ENCODE data around the gene CPEB4.
A peak's percentile ranks its signal among the peaks of the same experiment; 100 is the strongest.

The CPEB4 gene

DNA sequence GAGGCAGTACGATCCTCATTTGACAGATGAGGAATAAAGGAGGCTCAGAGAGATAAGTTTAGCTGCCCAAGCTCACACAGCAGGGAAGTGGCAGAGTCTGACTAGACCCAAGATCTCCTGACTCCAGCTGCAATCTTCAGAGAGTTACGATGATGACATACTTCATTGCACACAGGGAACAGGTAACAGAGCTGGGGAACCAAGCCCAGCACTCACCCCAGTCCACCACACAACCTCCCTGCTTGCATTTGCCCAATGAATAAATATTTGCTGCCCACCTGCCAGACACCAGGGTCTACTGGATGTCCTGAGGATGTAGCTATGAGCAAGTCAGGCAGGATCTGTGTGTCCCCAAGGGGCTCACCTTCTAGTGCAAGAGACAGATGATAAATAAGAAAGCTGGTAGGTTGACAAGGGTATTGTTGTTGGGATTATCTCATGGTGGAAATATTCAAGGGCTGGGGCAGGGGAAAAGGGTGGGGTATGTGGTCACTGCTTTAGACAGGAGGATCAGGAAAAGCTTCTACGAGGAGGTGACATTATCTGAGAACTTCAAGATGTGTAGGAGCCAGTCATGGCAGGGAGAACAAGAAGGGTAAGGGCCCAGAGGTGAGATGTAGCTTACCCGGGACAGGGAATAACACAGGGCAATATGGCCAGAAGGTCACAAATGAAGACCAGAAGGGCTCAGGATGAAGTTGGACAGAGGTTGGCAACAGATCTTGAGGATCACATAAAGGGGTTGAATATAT lies 28.6 kb upstream of the CPEB4 start:
- no peak for DNase-seq

DNA sequence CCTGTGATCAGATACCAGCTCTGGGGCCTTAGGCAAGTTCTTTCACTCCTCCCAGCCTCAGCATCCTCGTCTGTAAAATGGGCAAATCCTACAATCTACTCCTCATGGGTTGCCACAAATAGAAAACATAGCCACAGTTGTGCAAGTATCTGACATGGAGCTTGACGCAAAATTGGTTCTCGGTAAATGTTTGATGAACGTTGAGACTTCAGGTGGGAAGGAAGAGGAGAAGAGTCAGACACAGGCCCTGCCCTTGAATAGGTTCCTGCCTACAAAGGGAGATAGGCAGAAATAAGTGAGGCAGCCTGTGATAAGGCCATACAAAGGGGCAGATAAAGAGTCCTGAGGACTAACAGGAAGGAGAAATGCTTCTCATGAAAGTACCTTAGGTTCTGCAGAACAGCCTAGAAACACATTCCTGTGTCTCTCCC lies 26.1 kb upstream of the CPEB4 start:
- DNase-seq: no peak

DNA sequence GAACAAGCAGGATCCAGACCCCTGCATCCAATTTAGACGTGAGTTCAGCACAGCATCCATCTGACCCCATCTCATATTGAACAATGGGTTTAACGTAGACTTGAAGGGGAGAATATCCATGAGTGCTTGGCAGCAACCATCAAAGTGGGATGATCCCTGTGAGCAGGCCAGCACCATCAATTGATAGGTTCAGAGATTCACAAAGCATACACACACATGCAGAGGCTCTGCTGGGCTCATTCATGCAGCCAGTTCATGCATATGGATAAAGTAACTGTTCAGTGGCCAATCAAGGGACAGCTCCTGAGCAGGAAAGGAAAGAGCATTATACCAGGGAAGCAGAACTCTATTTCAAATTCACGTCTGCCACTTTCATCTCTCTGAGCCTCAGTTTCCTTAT lies 24.8 kb upstream of the CPEB4 start:
- DNase-seq: no peak

DNA sequence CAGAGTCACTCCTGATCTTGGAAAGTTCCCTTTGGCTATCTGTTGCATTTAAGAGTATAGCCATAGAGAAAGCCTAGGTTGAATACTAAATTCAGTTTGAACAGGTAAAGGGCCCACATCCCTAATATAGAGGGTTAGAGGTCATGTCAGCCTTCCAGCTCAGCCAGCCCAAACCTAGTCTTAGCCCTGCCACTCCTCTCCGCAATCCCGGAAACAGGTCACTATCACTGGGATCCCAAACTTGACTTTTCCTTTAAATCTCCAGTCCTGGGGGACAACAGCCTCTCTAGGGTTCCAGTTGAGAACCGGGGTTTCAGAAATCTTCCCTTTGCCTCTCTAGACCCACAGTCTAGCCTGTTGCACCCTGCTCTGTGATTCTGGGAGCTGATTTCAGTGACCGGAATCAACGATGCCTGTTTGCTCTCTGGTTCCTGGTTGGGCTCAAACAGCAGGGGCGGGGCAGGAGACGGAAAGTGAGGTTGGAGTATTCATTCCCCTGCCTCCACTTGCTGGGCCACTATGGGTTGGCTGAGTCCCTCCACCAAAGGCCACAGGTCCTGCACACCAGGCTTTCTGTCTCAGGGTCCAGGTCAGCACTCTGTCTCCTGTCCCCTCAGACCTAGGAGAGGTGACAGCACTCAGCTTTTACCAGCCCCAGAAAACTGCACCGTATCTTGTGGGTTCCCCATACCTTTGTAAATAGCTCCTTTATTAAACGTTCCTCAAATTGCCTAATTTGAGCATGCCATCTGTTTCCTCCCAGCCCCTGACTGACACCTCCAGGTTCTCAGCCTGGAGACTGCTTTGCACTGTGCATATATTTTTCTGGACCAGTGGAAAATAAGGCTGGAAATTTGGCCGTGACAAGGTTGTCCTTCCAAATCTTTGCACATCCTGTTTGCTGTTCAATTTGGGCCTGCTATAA lies 23.8 kb upstream of the CPEB4 start:
- no peak for DNase-seq

DNA sequence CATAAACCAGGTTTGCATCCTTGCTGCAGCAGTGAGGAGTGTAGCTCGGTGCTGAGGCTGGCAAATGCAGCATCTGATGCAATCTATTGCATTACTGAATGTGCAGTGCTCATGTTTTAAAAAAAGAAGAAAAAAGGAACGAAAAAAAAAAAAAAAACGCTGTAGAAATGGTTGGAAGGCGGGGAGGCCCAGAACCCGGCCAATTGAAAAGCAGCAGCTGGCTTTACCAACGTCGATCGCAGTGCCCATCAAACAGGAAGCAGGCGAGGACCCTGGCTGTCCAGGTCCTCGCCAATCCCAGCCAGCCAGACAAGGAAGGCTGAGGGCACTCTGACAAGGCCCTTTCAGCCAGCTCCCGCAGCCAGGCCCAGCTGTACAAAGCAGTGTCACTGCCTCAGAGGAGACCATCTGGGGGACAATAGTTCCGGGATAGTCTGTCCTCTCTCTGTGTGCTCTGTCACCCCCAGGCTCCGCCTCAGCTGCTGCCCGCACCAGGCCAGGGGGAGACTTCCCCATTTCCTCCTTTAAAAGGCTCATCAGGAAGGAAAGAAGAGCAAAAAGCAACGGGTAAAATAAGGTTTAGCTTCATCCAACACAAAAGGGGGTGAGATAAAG lies 21.8 kb upstream of the CPEB4 start:
- DNase-seq: no peak

DNA sequence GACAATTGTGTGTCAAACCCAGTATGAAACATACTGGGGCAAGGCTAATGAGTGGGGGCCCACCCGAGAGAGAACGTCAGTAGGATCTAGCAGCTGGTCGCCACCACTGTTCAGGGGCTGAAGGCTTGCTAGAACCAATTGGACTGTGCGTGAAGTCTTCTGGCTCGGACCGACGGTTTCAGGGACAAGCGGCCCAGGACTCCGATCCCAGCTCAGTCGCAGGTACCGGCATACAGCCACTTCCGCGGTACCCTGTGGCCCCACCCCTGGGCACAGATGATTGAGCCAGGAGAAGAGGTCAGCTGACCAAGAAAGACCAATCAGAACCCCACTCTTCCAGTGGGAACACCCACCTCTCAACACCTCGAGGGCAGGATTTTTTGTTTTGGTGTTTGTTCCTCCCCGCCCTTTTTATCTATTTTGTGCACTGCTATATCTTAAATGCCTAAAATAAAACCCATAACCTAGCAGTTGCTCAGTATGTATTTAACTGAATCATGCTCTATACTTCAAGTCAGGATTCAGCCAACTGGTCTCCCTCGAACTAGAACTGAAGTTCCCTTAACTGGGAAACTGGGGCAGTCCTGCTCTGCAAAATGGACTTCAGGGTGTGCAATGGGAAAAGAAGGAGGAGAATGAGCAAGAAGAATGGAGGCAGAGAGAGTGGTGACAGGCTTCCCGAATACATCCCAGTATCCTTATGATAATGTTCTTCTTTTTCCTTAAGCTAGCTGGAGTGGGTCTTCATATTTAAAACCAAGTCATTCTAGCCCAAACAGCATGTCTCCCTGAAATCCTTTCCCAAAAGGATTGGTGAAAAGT lies 21.1 kb upstream of the CPEB4 start:
- DNase-seq: no peak

DNA sequence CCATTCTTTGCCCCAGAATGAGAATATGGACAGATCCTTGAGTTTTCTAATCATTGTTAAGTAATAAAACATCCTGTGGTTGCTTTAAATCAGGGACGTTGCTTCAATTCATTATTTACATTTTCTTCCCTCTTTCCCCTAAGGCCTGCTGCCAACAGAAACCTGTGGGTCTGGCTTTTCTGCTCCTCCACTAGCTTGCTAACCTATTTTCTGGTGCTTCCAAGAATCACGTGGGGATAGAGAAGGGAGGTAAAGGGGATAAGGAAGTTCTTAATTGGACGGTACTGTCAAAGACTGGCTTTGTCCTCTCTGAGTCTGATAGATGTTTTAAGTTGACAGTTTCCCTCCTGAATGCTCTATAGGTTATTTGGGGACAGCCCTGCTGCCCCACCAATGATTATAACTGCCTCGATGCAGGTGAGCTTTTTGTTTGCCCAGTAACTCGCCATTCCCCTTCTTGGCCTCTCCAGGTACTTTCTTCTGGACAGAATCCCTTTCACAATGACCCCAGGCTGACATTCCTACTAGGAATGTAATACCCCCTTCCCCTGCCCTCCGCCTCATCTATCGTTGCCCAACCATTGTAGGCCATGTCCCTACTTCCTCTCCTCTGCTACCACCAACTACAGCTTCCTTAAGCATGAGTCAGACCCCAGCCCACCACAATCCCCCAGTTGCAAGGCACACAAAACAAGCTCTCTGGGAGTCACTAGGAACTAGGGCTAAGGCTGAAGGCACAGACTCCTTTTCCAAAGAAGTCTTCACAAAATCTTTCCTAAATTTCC lies 19.9 kb upstream of the CPEB4 start:
- DNase-seq: no peak

DNA sequence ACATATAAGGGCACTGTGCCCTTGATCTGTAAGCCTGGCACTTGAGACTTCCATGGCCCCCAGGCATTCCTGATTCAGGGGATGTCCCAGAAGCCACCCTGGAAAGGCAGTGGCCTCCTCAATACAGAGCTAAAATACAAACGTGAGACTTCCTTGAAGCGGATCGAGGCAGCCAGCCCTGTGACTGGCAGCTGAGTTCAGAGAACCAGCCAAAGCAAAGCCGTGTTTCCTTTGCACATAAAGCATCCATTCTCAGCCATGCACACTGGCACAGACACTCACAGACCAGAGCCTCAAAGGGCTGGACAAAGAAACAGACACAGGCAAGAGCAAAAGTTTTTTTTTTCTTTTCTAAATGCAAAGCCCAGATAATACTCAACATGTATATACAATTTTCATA lies 18.8 kb upstream of the CPEB4 start:
- DNase-seq: no peak

DNA sequence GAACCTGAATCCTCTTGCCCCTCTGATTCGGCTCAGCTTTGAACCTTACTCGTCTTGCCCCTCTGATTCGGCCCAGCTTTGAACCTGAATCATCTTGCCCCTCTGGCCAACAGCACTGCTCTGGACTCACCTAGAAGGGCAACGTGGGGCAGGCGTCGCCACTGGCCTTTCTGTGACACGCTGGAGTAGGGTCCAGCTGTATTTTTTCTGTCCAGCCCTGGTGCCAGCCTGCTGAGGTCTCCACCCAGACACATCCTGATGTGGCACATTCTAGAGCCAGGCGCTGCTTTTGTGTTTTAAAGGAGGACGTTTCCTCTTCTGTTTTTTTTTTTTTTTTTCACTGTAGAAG lies 15.2 kb upstream of the CPEB4 start:
- no peak for DNase-seq

DNA sequence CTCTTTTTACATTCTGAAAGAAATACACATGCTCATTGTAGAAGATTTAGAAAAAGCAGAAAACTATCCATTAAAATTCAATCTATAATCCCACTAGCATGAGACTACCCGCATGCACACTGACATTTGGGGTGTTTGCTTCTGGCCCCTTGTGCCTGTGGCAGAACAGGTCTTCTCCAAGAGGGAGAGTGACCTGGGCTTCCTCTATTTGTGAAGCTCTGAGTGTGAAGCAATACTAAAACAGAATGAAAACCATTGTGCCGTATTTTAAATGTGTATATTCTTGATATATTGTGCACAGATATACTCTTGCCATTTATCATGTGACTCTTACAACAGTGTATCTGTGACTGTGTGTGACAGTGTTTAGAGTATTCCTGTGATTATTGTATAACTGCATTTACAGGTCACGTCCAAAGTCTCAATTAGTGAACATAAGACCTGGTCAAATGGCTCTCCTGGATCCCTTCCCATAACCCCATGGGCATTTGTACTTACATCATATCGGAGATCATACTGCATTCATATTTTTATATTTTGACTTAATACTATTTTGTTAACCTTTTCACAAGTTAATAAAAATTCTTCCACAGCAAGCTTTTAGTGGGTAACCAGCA lies 14.7 kb upstream of the CPEB4 start:
- DNase-seq: no peak

DNA sequence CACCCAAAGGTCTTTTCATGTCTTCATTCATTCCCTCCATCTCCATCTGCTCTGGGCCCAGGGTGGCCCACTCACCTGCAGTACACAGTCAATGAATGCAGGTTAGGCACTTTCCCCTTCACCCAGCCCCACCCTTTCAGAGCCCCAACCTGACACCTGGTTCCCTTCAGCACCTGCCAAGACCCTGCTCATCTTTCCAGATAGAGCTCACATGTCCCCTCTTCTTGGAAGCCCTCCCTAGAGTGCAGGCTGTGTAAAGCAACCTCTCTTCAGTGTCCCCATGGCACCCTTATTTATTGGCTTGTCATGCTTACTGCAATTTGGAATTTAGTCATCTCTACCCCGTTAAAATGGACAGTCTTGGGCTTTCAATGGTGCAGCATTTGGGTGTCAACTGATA lies 13.0 kb upstream of the CPEB4 start:
- no peak for DNase-seq

DNA sequence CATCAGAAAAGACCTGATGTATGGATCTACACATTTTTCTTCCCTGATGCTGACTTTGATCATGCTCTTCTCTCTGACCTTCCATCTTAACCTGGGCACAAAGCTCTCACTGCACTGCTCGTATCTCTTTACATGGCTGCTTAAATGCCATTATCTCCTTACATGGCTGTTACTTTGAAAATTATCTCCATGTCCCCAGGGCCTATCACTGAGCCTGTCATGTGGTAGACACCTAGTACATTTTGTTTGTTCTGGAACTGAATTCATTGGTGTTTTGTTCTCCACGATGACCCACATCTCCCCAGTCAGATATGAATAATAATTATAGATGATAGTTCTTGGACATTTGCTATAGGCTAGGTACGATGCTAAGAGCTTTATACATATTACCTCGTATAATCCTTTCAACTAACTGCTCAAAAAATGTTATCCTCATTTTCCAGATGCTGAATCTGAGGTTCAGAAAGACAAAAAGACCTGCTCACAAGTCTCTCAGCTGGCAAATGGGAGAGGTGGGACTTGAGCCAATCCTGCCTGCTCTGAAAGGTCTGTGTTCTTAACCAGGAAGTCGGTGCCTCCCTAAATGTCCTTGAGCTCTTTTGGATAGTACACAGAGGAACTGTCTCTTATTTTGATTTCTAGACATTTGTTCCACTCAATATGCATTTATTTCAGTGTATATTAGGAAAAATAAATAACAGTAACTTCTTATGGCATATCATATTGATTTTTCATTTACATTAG lies 9.8 kb upstream of the CPEB4 start:
- DNase-seq: peak; percentile 2

DNA sequence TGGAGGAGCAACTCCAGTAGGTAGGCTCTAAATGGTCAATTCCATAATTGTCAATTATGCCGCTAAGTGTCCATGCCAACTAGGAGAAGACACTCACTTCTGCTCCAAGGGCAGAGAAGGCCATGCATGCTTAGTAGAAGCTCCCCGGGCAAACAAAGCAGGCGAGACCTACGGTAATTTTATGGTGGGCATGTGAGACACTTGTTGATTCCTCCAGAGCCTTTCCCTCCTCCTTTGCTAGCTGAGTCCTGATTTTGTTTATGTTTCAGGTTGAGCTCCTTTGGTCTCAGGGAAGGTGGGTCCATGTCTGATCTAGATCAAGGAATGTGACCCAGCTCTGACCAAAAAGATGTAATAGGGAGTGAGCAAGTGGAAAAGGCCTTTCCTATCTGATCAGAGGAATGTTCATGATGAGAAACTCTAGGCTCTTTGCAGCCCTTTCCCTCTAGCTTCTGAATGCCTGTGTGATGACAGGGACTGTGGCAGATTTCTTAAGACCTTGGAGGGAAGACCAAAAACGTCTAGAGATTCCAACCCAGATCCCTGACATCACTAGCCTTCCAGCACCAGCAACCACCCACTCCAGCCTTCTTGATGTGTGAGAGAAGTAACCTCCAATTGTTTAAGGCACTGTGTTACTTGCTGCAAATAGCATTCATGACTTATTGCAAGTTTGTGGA lies 7.7 kb upstream of the CPEB4 start:
- no peak for DNase-seq

DNA sequence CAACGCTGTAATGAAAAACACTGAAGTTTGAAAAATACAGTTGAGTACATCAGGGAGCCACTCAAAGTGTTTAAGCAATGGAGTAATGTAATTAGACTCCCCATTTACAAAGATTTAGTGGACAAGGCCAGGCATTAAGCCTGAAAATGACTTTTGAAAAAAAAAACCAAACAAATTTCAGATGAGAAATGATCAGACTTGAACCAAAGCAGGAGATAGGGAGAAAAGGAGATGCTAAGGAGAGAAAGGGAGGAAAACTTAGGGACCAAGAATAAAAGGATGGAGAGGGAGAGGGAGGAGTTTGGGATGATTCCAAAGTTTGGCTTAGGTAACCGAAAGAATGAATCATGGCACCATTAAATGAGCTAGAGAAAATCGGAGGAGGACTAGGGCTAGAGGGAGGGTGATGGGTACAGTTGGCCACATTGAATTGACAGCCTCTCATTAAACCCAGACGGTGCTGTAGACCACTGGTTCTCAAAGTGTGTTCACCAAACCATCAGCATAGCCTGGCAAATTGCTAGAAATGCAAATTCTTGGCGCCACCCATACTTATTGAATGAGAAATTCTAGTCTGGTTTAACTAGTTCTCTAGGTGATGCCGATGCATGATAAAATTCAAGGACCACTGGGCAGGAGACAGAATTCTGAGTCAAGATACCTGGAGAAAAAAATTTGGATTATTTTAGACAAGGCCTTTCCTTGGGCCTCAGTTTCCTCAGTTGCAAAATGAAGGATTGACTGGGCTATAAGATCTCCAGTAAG lies 6.2 kb upstream of the CPEB4 start:
- no peak for DNase-seq

DNA sequence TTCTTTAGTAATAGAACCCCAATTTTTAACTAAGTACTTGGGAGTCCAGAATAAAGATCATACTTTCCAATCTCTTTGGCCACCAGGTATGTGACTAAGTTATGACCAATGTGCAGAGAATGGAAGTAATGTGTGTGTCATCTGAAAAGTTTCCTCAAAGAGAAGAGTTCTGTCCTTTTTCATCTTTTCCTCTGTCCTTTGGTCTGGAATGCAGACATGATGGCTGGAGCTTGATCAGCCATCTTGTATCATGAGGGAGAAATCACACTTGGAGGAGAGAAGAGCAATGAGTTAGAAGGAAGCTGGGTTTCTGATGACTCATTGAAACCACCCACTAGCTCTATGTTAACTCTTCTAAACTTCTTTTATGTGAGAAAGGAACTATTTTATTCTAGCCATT lies 5.5 kb upstream of the CPEB4 start:
- no peak for DNase-seq

DNA sequence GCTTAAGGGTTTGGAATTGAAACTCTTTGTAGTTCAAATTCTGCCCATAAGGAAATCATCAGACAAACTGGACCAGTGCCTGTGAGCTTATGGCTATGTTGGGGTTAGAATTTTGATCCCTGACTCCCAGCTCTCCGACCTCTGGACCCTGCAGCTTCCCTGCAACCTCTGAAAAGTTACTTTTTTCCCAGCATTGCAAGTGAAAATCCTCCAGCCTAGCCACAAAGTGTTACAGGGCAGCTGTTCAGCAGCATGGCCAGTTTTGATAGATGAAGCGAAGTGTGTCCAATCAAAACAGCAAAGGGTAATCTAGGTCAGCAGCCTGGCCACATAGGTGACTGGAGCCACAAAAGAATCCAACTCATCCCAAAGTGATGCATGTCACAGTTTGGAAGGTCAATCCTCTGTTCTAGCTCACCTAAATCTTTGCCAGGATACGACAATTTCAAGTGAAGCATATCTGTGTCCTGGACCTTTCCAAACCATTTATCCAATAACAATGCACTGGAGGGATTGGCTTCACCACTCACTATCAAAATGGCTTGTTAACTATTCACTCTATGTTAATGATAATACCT lies 4.7 kb upstream of the CPEB4 start:
- DNase-seq: no peak

DNA sequence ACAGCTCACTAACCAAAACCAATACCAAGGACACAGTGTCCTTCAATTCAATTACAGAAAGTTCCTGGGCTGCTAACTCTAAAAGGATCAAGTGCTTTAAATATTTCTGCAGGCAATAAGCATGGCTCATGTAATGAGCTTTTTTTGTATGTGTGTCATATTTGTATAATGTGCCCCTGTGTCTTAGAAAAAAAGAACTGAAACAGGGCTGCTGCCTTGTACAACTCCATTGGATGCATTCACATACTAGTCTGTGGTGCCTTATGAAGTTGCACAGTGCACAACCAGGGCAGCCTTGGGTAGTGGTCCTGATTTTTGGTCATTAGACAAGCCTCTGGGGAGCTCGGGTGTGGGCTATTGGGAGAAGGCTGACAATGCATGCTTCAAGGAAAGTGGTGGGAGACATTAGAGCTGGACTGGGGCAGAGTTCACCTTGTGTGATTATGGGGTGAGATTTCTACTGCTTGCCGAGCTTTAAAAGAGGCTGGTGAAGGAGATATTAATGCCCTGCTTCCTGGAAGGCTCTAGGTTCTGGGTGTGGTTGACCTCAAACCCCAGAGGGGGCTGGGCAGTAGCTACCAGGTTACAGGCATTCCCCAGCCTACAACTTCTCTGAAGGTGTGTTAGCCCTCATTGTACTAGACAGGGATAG lies 3.6 kb upstream of the CPEB4 start:
- no peak for DNase-seq

DNA sequence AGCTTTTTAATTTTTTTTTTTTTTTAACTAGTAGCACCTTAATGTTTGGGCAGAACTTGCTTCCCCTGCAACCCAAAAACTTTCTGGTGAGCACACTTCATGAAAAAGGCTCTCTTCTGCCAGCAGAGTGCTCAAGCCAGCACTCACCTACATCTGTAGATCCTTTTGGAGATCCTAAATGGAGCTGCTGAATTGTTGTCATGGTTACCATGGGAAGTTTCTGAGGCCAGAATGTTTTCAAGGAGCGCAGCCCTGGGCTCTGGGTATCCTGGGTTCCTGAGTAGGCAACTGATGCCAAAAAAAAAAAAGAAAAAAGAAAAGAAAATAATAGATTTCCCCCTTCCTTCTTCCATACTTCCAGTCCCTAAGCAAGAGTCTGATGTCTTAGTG lies 3.1 kb upstream of the CPEB4 start:
- no peak for DNase-seq
